Measurements from ENCODE around the gene UVRAG.

The UVRAG gene

DNA sequence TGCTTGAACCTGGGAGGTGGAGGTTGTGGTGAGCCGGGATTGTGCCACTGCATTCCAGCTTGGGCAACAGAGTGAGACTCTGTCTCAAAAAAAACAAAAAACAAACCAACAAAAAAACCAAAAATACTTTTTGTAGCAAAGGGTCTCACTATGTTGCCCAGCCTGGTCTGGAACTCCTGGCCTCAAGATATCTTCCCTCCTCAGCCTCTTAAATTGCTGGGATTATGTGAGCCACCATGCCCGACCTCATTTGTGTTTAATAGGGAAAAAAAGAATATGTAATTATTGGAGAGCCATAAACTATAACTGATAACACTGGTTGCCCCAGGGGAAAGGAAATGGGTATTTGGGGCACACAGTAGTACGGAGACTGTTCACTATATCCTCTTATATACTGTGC lies 19.7 kb downstream of the UVRAG start:
- no peak overlapping the region for H3K27ac ChIP-seq (ENCODE audit: low read length)
- peaks cover 15% of the 10 kb centered on the region for H3K79me2 ChIP-seq (ENCODE audit: low read length)
- H3K4me3 ChIP-seq (ENCODE audit: low read length), result no peak overlapping the region
- no peaks in the 10 kb centered on the region for H3K4me1 ChIP-seq (ENCODE audit: low read length)
- TF ChIP-seq, protein P1, sequence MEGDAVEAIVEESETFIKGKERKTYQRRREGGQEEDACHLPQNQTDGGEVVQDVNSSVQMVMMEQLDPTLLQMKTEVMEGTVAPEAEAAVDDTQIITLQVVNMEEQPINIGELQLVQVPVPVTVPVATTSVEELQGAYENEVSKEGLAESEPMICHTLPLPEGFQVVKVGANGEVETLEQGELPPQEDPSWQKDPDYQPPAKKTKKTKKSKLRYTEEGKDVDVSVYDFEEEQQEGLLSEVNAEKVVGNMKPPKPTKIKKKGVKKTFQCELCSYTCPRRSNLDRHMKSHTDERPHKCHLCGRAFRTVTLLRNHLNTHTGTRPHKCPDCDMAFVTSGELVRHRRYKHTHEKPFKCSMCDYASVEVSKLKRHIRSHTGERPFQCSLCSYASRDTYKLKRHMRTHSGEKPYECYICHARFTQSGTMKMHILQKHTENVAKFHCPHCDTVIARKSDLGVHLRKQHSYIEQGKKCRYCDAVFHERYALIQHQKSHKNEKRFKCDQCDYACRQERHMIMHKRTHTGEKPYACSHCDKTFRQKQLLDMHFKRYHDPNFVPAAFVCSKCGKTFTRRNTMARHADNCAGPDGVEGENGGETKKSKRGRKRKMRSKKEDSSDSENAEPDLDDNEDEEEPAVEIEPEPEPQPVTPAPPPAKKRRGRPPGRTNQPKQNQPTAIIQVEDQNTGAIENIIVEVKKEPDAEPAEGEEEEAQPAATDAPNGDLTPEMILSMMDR (IDR thresholded peaks at IDR 0.05; ENCODE audit: low read length), result no peak
- TF ChIP-seq EZH2phosphoT487 (IDR thresholded peaks at IDR 0.05; ENCODE audit: low read length) (no peak), EZH2 (optimal IDR thresholded peaks at IDR 0.05; ENCODE audit: low read depth, low read length) (no peak)
- H3K27me3 ChIP-seq (replicated peaks; ENCODE audit: insufficient read depth, low read length), result no peaks in the 10 kb centered on the region
- H2AFZ ChIP-seq (ENCODE audit: low read length), result no peak overlapping the region
- H3F3A ChIP-seq (ENCODE audit: insufficient read depth, low read length), result no peaks in the 10 kb centered on the region
- no peaks in the 10 kb centered on the region for H4K20me1 ChIP-seq (ENCODE audit: insufficient read depth, low read length)
- no peak for DNase-seq
- H3K4me2 ChIP-seq (ENCODE audit: low read depth, low read length), result no peak overlapping the region
- H3K9me2 ChIP-seq (replicated peaks; ENCODE audit: insufficient read depth, low read length), result no peaks in the 10 kb centered on the region
- no peak overlapping the region for H3K9ac ChIP-seq (ENCODE audit: low read length)
- H3K36me3 ChIP-seq (replicated peaks; ENCODE audit: insufficient read depth, low read length), result no peaks in the 10 kb centered on the region
- no peaks in the 10 kb centered on the region for H3K9me3 ChIP-seq (replicated peaks; ENCODE audit: insufficient read depth, low read length)

- Histone ChIP-seq H3K4me3 (ENCODE audit: low read length) (no peak overlapping the region), H3K9ac (ENCODE audit: low read length) (no peak overlapping the region), H2AFZ (ENCODE audit: low read length) (no peak overlapping the region), H3K4me2 (ENCODE audit: low read depth, low read length) (no peak overlapping the region), H3K27ac (ENCODE audit: low read length) (no peak overlapping the region), H3K79me2 (ENCODE audit: low read length) (0 out of 2 replicates have a peak, but pooled peaks cover 9% of the 10 kb centered on the region), H3K36me3 (replicated peaks; ENCODE audit: insufficient read depth, low read length) (no peaks in the 10 kb centered on the region), H3K27me3 (replicated peaks; ENCODE audit: insufficient read depth, low read length) (no peaks in the 10 kb centered on the region), H3K9me2 (replicated peaks; ENCODE audit: insufficient read depth, low read length) (no peaks in the 10 kb centered on the region), H3F3A (ENCODE audit: insufficient read depth, low read length) (no peaks in the 10 kb centered on the region), H3K4me1 (ENCODE audit: low read length) (no peaks in the 10 kb centered on the region), H4K20me1 (ENCODE audit: insufficient read depth, low read length) (no peaks in the 10 kb centered on the region), H3K9me3 (replicated peaks; ENCODE audit: insufficient read depth, low read length) (no peaks in the 10 kb centered on the region)
- no peak for DNase-seq
- TF ChIP-seq EZH2 (optimal IDR thresholded peaks at IDR 0.05; ENCODE audit: low read depth, low read length), result no peak
- TF ChIP-seq, protein P1 (IDR thresholded peaks at IDR 0.05; ENCODE audit: low read length), result no peak
- TF ChIP-seq EZH2phosphoT487 (IDR thresholded peaks at IDR 0.05; ENCODE audit: low read length), result no peak
Measured at GRCh38 chr11:75836417-75836816, 21.4 kb downstream of the UVRAG start.

GRCh38 chr11:75839851-75840250 lies 24.8 kb downstream of the UVRAG start:
- no peaks in the 10 kb centered on the region for H4K20me1 ChIP-seq (ENCODE audit: insufficient read depth, low read length)
- H3K4me3 ChIP-seq (ENCODE audit: low read length), result no peak overlapping the region
- H3K9me3 ChIP-seq (replicated peaks; ENCODE audit: insufficient read depth, low read length), result no peaks in the 10 kb centered on the region
- no peaks in the 10 kb centered on the region for H3K9me2 ChIP-seq (replicated peaks; ENCODE audit: insufficient read depth, low read length)
- H3K27ac ChIP-seq (ENCODE audit: low read length), result no peak overlapping the region
- no peaks in the 10 kb centered on the region for H3K36me3 ChIP-seq (replicated peaks; ENCODE audit: insufficient read depth, low read length)
- H3K4me1 ChIP-seq (ENCODE audit: low read length), result no peaks in the 10 kb centered on the region
- no peak for DNase-seq
- no peak for TF ChIP-seq EZH2phosphoT487 (IDR thresholded peaks at IDR 0.05; ENCODE audit: low read length)
- no peak for TF ChIP-seq EZH2 (optimal IDR thresholded peaks at IDR 0.05; ENCODE audit: low read depth, low read length)
- TF ChIP-seq, protein P1 (IDR thresholded peaks at IDR 0.05; ENCODE audit: low read length), result no peak
- peaks cover 18% of the 10 kb centered on the region; the same call in 1 of the 2 replicates for H3K79me2 ChIP-seq (ENCODE audit: low read length)
- no peaks in the 10 kb centered on the region for H3F3A ChIP-seq (ENCODE audit: insufficient read depth, low read length)
- H2AFZ ChIP-seq (ENCODE audit: low read length), result no peak overlapping the region
- H3K4me2 ChIP-seq (ENCODE audit: low read depth, low read length), result no peak overlapping the region
- H3K27me3 ChIP-seq (replicated peaks; ENCODE audit: insufficient read depth, low read length), result no peaks in the 10 kb centered on the region
- H3K9ac ChIP-seq (ENCODE audit: low read length), result no peak overlapping the region
